Thoracic aorta (tissue), 2 donors: ENCODE data around the gene IRF8. TPM values are rescaled to one million over a fixed set of nuclear protein-coding genes. Genes with fewer than 3 reads are reported as not detected.

Experiments
- ATAC-seq: fragments of 150-250 bp; one replicate; pipeline ENCODE4 v1.8.0; 2017; ENCODE audit warnings: low read depth; ENCODE audit not compliant: insufficient number of reproducible peaks, low FRiP score
- DNase-seq: peaks from one replicate; pipeline ENCODE4 v3.0.0-alpha.2; 2020; ENCODE audit warnings: low spot score
- H3K27ac ChIP-seq, 2 donors: fragments of 200-600 bp; sonication (generic); 1 replicate in 1 of 2; 2 replicates in 1 of 2; pipeline ENCODE4 v1.5.1; 2016; ENCODE audit warnings: mild to moderate bottlenecking in 2 of 2, moderate library complexity in 2 of 2
- H3K27me3 ChIP-seq: fragments of 200-600 bp; sonication (generic); replicated peaks from 2 replicates; pipeline ENCODE4 v1.6.0; 2016; ENCODE audit warnings: mild to moderate bottlenecking; ENCODE audit not compliant: insufficient read depth
- H3K36me3 ChIP-seq: fragments of 200-600 bp; sonication (generic); one replicate; pipeline ENCODE4 v1.5.1; 2016
- H3K4me1 ChIP-seq, 2 donors: fragments of 200-600 bp; sonication (generic); 1 replicate in 1 of 2; 2 replicates in 1 of 2; pipeline versions ENCODE4 v1.5.1 to v1.6.0; 2016; ENCODE audit warnings: low read depth in 2 of 2, mild to moderate bottlenecking in 1 of 2; ENCODE audit not compliant: control insufficient read depth in 1 of 2
- H3K4me3 ChIP-seq: fragments of 200-600 bp; sonication (generic); 2 replicates; pipeline ENCODE4 v1.5.1; 2016; ENCODE audit warnings: mild to moderate bottlenecking
- H3K9me3 ChIP-seq: fragments of 200-600 bp; sonication (generic); 2 replicates; pipeline ENCODE4 v1.5.1; 2016
- CTCF ChIP-seq: fragments of 200-600 bp; sonication (generic); IDR thresholded peaks from one replicate; pipeline ENCODE4 v1.5.1; 2019; ENCODE audit warnings: antibody characterized with exemption
- total RNA-seq, 2 donors: library from RNA; depleted of rRNA; stranded (reverse); fragments of >200 nt; gene quantifications; one replicate each; pipeline versions ENCODE4 v1.1.0 to v1.2.3, GENCODE V29; 2016

IRF8 gene
- total RNA-seq, 2 donors from 2014 or later = 27.0 to 28.8 TPM

GRCh38 chr16:85908444-85908843, 9.5 kb downstream of the IRF8 start:
- no peaks in the 10 kb centered on the region for H3K36me3 ChIP-seq
- H3K4me3 ChIP-seq = no peak overlapping the region
- no peaks in the 10 kb centered on the region for H3K27me3 ChIP-seq
- no peak for ATAC-seq
- no peaks in the 10 kb centered on the region for H3K9me3 ChIP-seq
- TF ChIP-seq CTCF = no peak
- no peaks in the 10 kb centered on the region for H3K4me1 ChIP-seq
- peak overlapping the region in 1 of 2 donors; percentile 44 for H3K27ac ChIP-seq
- no peak for DNase-seq

DNA sequence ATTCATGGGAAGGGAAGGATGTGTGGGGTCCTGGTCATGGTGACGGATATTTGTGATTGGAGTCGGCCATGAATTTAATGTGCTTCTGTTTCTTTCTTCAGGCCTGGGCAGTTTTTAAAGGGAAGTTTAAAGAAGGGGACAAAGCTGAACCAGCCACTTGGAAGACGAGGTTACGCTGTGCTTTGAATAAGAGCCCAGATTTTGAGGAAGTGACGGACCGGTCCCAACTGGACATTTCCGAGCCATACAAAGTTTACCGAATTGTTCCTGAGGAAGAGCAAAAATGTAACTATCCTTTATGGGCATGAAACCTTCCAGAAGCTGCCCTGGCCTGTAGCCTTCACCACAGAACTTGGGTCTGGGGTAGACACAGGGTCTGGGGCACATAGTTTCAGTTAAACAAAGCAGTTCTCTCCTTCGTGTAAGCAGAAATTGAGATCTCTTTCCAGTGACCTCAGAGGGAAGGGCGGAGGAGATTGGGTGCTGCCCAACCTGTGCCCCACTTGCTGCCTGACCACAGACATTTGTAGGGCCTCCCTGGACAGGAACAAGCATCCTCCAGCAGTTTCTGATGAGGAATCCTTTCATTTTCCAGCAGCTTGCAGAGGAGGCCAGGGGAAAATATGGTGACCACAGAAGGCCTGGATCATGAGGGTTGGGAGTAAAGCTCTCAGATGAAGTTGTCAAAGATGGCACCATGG, 10.1 kb downstream of the IRF8 start:
- H3K27ac ChIP-seq = peak overlapping the region; percentile 3 to 44
- ATAC-seq (no peak), DNase-seq (no peak)
- H3K4me3 ChIP-seq = no peak overlapping the region
- TF ChIP-seq CTCF = no peak
- no peaks in the 10 kb centered on the region for H3K36me3 ChIP-seq
- no peaks in the 10 kb centered on the region for H3K9me3 ChIP-seq
- no peaks in the 10 kb centered on the region for H3K27me3 ChIP-seq
- H3K4me1 ChIP-seq = no peaks in the 10 kb centered on the region

DNA sequence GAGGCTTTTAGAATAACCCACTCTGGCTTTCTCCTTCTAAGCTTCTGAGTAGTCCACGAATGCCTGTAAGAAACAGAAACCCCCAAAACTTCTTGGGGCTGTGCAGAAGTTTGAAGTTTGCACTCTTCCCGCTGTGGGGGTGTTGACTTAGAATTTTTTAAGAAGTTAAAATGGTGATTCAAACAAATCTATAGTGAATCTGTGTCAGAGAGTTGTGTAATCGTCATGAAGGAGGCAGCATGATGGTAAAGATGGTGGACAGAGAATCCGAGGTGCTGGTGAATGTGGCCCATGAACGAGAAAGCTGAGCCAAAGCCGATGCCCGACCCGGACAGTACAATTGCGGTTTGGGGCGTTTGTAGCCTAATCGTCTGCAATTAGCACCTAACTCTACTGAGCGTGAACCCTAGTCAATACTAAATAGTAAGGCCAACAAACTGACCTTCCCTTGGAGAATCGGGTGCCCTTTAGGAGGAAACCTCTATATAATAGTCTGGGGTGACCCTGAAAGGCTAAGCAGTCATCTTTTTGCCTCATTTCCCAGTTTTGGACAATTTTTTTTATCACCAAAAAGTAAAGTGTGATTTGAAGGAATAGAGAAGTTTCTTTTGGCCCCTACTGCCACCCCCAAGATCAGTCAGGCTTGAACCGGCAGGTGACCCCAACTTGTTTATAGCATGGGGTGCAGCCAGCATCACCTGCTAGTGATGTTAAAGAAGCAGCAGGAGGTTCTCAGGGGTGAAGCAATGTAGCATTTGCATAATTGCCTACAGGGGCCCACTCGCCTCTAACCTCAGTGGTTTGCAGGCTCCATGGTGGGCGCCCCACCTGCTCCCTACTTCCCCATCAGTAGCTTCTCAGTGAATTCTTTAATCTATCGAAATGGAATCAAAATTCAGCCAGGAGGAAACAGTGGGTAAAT, 11.2 kb downstream of the IRF8 start:
- H3K27ac ChIP-seq = peak overlapping the region; percentile 3 to 37
- ATAC-seq (no peak), DNase-seq (no peak)
- no peak overlapping the region for H3K4me3 ChIP-seq
- H3K4me1 ChIP-seq = no peaks in the 10 kb centered on the region
- H3K9me3 ChIP-seq = no peaks in the 10 kb centered on the region
- H3K36me3 ChIP-seq = no peaks in the 10 kb centered on the region
- no peak for TF ChIP-seq CTCF
- H3K27me3 ChIP-seq = no peaks in the 10 kb centered on the region

- Histone ChIP-seq H3K27me3 (no peaks in the 10 kb centered on the region), H3K4me1 (no peaks in the 10 kb centered on the region), H3K36me3 (no peaks in the 10 kb centered on the region), H3K27ac (no peak overlapping the region), H3K4me3 (no peak overlapping the region), H3K9me3 (no peaks in the 10 kb centered on the region)
- no peak for DNase-seq
- no peak for ATAC-seq
- no peak for TF ChIP-seq CTCF
Measured at GRCh38 chr16:85910854-85911247, 11.9 kb downstream of the IRF8 start.

- TF ChIP-seq CTCF = no peak
- H3K27ac ChIP-seq = no peak overlapping the region
- ATAC-seq (no peak), DNase-seq (no peak)
- H3K4me1 ChIP-seq = peaks cover 0 to 2% of the 10 kb centered on the region in 2 donors
- no peaks in the 10 kb centered on the region for H3K9me3 ChIP-seq
- no peaks in the 10 kb centered on the region for H3K27me3 ChIP-seq
- H3K4me3 ChIP-seq = no peak overlapping the region
- no peaks in the 10 kb centered on the region for H3K36me3 ChIP-seq
Measured at GRCh38 chr16:85911251-85911930, 12.4 kb downstream of the IRF8 start.
